ENCODE data around the gene MARCHF2.
A peak's percentile ranks its signal among the peaks of the same experiment; 100 is the strongest.
"Not testable (repeated sequence)": the region's sequence is repeated elsewhere in the genome, so short reads cannot be mapped to it uniquely, and the experiment has no call there.

The MARCHF2 gene, protein sequence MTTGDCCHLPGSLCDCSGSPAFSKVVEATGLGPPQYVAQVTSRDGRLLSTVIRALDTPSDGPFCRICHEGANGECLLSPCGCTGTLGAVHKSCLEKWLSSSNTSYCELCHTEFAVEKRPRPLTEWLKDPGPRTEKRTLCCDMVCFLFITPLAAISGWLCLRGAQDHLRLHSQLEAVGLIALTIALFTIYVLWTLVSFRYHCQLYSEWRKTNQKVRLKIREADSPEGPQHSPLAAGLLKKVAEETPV

GRCh38 chr19:8412783-8413628 lies at the start of gene MARCHF2:
MARCHF2 (plus strand) TSS chr19:8413305; CDS start chr19:8421841, 8,536 bp downstream.
- peak; percentile 95 for DNase-seq

DNA sequence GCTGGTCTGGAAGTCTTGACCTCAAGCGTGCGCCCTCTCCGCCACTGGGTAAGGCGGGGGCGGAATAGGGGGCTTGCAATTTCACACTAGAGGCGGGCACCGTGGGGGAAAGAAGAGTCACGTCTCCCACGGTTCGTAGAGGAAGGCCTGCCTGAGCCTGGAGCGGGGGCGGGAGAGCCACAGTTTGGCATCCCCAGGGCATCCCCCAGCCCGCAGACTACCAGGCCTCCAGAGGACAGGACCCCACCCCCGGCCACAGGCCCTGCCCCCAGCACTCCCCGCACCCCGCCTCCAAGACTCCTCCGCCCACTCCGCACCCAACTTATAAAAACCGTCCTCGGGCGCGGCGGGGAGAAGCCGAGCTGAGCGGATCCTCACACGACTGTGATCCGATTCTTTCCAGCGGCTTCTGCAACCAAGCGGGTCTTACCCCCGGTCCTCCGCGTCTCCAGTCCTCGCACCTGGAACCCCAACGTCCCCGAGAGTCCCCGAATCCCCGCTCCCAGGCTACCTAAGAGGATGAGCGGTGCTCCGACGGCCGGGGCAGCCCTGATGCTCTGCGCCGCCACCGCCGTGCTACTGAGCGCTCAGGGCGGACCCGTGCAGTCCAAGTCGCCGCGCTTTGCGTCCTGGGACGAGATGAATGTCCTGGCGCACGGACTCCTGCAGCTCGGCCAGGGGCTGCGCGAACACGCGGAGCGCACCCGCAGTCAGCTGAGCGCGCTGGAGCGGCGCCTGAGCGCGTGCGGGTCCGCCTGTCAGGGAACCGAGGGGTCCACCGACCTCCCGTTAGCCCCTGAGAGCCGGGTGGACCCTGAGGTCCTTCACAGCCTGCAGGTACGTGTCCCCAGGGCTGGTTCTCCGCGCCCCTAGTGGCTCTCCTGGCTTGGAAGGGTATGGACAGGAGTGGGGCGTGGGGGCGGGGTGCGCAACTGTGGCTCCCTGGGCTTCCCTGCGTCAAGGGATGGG lies 49.0 kb upstream of the MARCHF2 start, which contains the start of gene ANGPTL4:
Gene ANGPTL4 (plus strand): TSS at position 353 of the 969 bp plus-strand sequence. CDS start 167 bp downstream, at position 520.
- DNase-seq: peak; percentile 46

DNA sequence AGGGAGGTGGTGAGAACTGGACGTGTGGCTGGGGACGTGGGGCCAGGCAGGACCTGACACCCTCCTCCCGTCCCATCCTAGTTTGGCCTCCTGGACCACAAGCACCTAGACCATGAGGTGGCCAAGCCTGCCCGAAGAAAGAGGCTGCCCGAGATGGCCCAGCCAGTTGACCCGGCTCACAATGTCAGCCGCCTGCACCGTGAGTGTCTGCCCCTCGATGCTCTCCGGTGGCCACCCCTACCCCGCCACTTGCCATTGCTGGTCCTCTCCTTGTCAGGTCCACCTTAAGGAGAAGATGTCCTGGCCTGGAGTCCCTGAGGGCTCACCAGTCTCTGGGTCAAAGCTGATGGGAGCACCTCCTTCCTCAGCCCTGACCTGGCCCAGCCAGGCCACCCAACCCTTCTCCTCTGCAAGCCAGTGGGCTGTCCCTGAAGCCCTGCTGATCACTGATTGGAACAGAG lies 47.0 kb upstream of the MARCHF2 start:
- no peak for DNase-seq

- DNase-seq: no peak
Measured at GRCh38 chr19:8366961-8367326, 46.2 kb upstream of the MARCHF2 start.

DNA sequence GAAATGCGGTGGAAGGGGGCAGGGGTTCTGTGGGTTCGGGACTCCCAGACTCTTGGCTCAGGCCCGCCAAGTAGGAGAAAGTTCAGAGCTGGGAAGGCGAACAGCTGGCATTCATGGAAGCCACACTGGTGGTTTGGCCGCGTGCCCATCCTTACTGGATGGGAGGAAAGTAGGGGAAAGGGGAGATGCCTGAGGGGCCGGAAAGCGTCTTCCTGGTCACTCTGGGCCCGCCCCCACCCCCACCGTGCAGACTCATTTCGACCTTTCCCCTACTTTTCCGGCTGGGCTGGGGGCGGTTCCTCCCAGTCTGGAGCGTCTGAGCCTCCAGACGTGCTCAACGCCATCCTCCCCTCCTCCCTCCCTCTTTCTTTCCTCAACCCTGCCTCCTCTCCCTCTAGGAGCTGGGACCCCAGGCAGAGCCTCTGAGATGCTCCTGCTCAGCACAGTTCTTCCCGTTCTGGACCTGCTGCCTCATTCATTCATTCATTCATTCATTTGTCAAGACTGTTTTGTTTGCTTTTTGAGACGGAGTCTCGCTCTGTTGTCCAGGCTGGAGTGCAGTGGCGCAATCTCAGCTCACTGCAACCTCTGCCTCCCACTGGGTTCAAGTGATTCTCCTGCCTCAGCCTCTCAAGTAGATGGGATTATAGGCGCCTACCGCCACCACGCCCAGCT lies 45.6 kb upstream of the MARCHF2 start:
- DNase-seq: no peak

- no peak for DNase-seq
Measured at GRCh38 chr19:8370176-8371010, 42.7 kb upstream of the MARCHF2 start.

DNA sequence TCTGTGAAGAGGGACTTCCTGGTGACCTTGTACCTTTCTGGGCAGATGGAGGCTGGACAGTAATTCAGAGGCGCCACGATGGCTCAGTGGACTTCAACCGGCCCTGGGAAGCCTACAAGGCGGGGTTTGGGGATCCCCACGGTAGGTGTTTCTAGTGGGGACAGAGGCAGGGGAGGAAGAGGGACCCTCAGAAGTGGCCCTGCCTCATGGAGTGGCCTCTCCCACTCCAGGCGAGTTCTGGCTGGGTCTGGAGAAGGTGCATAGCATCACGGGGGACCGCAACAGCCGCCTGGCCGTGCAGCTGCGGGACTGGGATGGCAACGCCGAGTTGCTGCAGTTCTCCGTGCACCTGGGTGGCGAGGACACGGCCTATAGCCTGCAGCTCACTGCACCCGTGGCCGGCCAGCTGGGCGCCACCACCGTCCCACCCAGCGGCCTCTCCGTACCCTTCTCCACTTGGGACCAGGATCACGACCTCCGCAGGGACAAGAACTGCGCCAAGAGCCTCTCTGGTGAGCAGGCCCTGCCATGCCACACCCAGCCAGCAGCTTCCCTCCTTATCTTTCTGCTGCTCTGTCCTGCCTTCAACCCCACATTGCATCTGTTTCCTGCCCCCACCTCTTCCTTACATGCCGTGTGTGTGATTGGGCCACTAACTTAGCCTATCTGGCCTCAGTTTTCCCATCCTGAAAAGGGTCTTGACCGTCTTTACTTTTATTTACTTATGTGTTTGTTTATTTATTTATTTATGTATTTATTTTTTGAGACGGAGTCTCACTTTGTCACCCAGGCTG lies 41.9 kb upstream of the MARCHF2 start:
- no peak for DNase-seq

- no peak for DNase-seq
Measured at GRCh38 chr19:8373867-8374813, 39.0 kb upstream of the MARCHF2 start.

- not testable (repeated sequence) for DNase-seq
Measured at GRCh38 chr19:8375766-8376165, 37.3 kb upstream of the MARCHF2 start.

DNA sequence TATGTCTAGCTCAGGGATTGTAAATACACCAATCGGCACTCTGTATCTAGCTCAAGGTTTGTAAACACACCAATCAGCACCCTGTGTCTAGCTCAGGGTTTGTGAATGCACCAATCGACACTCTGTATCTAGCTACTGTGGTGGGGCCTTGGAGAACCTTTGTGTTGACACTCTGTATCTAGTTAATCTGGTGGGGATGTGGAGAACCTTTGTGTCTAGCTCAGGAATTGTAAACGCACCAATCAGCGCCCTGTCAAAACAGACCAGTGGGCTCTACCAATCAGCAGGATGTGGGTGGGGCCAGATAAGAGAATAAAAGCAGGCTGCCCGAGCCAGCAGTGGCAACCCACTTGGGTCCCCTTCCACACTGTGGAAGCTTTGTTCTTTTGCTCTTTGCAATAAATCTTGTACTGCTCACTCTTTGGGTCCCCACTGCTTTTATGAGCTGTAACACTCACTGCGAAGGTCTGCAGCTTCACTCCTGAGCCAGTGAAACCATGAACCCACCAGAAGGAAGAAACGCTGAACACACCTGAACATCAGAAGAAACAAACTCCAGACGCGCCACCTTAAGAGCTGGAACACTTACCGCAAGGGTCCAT lies 36.6 kb upstream of the MARCHF2 start:
- DNase-seq: not testable (repeated sequence)

DNA sequence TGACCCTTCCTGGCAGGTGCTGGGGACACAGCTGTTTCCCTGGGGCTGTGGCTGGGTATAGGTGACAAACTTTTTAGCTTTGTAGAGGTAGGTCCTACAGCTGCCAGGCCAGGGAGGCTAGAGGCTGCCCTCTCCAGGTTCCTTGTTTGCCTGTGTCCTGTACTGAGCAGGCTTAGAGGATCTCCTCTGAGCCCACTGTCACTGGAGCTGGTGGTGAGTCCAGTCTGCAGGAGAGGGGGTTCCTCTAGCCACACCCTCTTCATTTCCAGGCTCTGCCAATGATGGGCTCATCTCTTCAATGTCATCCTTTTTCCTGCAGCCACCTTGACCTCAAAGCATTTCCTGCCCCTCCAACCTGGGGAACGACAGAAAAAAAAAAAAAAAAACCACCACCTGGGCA lies 35.5 kb upstream of the MARCHF2 start:
- DNase-seq: no peak

- DNase-seq: not testable (repeated sequence)
Measured at GRCh38 chr19:8379156-8379891, 33.8 kb upstream of the MARCHF2 start.

- not testable (repeated sequence) for DNase-seq
Measured at GRCh38 chr19:8384569-8384968, 28.5 kb upstream of the MARCHF2 start.

DNA sequence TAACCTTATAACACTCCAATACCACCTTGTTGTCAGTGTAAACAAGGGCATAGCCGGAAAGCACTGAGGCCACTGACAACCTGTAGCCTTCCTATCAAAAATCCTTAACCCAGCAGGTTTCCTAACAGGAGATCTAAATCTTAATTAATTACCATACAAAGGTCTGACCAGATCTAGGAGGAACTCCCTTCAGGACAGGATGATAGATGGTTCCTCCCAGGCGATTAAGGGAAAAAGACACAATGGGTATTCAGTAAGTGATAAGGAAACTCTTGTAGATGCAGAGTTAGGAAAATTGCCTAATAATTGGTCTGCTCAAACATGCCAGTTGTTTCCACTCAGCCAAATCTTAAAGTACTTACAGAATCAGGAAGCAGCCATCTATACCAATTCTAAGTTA lies 28.0 kb upstream of the MARCHF2 start:
- not testable (repeated sequence) for DNase-seq

DNA sequence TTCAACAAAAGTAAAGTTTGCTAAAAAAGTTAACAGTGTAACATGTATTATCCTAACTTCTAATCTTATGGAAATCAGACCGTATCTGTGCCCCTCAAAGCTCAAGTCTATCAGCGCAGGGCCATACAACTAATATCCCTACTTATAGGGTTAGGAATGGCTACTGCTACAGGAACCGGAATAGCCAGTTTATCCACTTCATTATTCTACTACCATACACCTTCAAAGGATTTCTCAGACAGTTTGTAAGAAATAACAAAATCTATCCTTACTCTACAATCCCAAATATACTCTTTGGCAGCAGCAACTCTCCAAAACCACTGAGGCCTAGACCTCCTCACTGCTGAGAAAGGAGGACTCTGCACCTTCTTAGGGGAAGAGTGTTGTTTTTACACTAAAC lies 27.5 kb upstream of the MARCHF2 start:
- not testable (repeated sequence) for DNase-seq

DNA sequence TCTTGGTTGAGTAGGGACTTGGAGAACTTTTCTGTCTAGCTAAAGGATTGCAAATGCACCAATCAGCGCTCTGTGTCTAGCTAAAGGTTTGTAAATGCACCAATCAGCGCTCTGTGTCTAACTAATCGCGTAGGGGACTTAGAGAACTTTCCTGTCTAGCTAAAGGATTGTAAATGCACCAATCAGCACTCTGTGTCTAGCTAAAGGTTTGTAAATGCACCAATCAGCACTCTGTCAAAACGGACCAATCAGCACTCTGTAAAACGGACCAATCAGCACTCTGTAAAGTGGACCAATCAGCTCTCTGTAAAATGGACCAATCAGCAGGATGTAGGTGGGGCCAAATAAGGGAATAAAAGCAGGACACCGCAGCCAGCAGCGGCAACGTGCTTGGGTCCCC lies 26.7 kb upstream of the MARCHF2 start:
- not testable (repeated sequence) for DNase-seq

DNA sequence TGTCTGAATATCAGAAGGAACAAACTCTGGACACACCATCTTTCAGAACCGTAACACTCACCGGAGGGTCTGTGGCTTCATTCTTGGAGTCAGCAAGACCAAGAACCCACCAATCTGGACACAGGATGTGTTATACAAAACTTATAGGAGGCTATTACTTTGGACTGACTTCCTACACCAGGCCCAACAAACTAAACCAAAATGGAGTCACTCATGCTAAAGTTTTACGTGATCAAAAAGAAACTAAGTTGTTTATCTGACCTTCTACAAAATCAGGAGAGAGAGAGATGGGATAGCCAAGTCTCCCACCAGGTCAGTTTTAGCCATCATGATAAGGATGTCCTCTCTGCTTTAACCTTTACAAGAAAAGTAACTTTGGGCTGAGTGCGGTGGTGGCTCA lies 26.1 kb upstream of the MARCHF2 start:
- no peak for DNase-seq
